GM12892 (cell line): ENCODE measurements around the gene CFAP20DC.

Experiments
- POLR2A ChIP-seq: IDR thresholded peaks from 2 replicates; pipeline ENCODE4 v1.6.1; 2011; ENCODE audit warnings: low read depth, low read length, control low read depth
- POLR2AphosphoS5 ChIP-seq: IDR thresholded peaks from 2 replicates; pipeline ENCODE4 v1.6.1; 2011; ENCODE audit warnings: low read depth, low read length, control low read depth
- TAF1 ChIP-seq: IDR thresholded peaks from 2 replicates; pipeline ENCODE4 v1.6.1; 2011; ENCODE audit warnings: low read depth, mild to moderate bottlenecking, control low read depth, low read length, borderline replicate concordance

DNA sequence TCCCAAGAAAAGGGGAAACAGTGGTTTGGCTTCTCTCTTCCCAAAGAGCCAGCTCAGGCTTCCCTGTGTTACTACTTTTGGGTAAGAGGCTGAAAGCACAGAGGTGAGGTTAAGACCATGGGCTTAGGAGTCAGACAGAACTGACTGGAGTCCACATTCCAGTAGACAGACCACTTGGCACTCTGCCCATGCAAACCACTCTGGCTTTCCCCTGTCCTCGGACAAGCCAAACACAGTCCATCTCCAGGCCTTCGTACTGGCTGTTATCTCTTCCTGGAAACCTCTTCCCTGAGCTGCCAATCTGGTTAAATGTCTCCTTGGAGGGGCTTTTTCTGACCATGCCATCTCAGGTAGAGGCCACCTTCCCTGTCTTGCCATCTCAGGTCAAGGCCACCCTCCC is 330.1 kb downstream of the CFAP20DC start:
- TF ChIP-seq TAF1 (no peak), POLR2A (no peak), POLR2AphosphoS5 (no peak)
